Measurements from ENCODE around the gene SMDT1.

SMDT1 gene, protein sequence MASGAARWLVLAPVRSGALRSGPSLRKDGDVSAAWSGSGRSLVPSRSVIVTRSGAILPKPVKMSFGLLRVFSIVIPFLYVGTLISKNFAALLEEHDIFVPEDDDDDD

DNA sequence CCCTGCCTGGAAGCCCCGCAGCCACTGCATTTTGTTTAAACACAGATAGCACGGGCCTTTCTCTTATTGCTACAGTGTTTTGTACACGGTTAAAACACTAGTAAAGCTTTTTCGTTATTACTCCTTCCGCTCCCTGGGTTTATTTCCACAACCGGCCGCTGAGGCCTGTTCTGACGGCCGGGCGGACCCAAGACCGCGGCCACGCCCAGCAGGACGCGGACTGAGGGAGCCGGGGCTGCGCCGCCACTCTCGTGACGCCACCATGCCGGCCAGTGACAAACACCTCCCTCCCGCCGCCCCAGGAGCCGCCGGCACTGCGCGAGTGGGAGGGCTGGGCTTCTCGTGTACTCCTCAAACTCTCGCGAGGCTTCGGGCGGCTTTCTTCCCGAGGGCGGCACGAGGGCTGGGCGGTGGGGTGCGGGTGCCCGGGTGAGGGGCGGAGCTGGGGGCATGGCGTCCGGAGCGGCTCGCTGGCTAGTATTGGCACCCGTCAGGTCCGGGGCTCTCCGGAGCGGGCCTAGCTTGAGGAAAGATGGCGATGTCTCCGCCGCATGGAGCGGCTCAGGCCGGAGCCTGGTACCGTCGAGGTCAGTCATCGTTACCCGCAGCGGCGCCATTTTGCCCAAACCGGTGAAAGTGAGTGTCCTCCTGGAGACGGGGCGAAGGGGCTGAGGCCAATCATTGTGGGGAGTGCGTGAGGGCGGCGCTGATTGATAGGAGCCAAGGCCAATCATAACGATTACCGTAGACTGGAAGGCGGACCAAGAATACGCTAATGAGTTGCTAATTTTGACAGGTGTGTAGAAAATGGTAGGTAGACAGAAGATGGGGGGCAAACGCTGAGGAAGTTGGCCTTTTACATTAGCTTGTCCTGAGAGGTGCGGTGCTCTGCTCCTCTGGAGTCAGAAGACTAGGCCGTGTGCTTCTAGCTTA, at the start of gene SMDT1:
Gene SMDT1, plus strand, starts transcription at position 382 of the 933 bp plus-strand sequence. Its CDS starts 69 bp downstream, at position 451.
- peaks cover 5% of the 10 kb centered on the region; the same call in 1 of the 2 replicates for H3K4me1 ChIP-seq (ENCODE audit: insufficient read depth, low read length)
- peak within 1 kb of the TSS; percentile 94 for H3K9ac ChIP-seq (ENCODE audit: low read depth, low read length)
- no peaks in the 10 kb centered on the region for H3K9me3 ChIP-seq (ENCODE audit: control insufficient read depth, insufficient read depth, low read length)
- H3K36me3 ChIP-seq (ENCODE audit: insufficient read depth, low read length), result no peaks in the 10 kb centered on the region

DNA sequence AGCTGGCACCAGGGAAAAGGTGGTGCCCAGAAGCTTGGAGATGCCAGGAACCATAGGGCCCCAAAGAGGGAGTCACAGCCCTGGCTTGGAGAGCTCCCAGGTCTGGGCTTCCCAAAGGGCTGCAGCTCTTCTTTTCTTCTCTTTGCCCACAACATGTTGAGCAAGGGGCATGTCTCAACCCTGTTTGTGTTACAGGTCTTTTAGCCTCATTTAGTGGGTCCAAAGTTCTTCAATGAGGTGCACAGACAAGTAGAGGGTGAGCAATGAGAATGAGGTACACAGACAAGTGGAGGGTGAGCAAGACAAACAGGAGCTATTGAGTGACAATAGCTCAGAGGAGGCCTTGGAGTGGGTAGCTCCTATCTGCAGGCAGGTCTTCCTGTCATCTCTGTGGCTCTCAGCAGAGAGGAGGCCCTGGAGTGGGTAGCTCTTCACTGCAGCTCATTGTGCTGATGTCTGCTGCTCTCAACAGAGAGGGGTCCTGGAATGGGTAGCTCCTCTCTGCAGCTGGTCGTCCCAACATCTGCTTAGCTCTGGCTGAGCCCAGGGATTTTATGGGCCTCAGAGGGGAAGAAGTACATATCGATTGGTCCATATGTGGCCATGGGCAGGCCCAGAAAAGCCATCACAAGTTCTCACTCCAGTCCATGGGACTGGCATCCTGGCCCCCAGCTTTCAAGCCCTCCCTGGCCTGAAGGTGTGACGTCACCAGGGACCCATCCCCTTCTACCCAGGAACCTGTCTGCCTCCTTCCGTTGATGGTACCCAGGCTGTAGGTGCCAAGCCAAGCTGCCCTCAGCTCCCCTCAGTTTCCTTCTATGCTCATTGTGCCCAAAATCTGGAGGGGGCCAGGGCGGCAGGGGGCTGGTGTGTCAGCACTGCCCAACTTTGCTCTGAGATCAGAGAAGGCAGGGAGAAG, 46.0 kb upstream of the SMDT1 start:
- Histone ChIP-seq H3K36me3 (ENCODE audit: insufficient read depth, low read length) (no peaks in the 10 kb centered on the region), H3K9me3 (ENCODE audit: control insufficient read depth, insufficient read depth, low read length) (peaks cover 6% of the 10 kb centered on the region; the same call in 1 of the 2 replicates), H3K9ac (ENCODE audit: low read depth, low read length) (no peak overlapping the region), H3K4me1 (ENCODE audit: insufficient read depth, low read length) (no peaks in the 10 kb centered on the region)

DNA sequence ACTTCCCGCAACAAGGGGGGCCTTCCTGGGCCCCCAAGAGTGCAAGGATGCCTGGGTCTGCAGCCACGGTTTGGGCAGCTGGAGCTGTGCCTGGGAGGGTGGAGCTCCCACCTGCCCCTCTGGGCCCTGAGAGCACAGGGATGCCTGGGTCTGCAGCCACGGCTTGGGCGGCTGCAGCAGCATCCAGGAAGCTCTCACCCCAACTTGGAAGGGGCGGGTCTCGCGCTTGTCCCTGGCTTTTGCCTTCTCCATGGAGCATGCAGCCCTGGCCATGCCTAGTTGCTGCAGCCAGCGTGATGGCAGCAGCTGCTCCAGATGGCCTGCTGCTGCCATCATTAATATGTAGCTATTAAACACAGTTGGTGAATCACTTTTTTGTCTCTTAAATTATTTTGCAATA, 44.2 kb upstream of the SMDT1 start:
- no peaks in the 10 kb centered on the region for H3K36me3 ChIP-seq (ENCODE audit: insufficient read depth, low read length)
- H3K9ac ChIP-seq (ENCODE audit: low read depth, low read length), result no peak overlapping the region
- peaks cover 6% of the 10 kb centered on the region; the same call in 1 of the 2 replicates for H3K9me3 ChIP-seq (ENCODE audit: control insufficient read depth, insufficient read depth, low read length)
- H3K4me1 ChIP-seq (ENCODE audit: insufficient read depth, low read length), result no peaks in the 10 kb centered on the region

DNA sequence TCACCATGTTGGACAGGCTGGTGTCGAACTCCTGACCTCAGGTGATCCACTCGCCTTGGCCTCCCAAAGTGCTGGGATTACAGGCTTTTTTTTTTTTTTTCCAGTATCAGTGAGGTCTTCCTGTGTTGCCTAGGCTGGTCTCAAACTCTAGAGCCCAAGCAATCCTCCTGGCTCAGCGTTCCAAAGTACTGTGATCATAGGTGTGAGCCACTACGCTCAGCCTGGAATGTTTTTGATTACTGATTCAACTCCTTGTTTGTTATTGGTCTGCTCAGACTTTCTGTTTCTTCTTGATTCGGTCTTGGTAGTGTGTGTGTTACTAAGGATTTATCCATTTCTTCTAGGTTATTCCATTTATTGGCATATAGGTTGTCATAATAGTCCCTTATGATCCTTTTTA, 40.2 kb upstream of the SMDT1 start:
- Histone ChIP-seq H3K36me3 (ENCODE audit: insufficient read depth, low read length) (no peaks in the 10 kb centered on the region), H3K9me3 (ENCODE audit: control insufficient read depth, insufficient read depth, low read length) (no peaks in the 10 kb centered on the region), H3K9ac (ENCODE audit: low read depth, low read length) (no peak overlapping the region), H3K4me1 (ENCODE audit: insufficient read depth, low read length) (no peaks in the 10 kb centered on the region)

DNA sequence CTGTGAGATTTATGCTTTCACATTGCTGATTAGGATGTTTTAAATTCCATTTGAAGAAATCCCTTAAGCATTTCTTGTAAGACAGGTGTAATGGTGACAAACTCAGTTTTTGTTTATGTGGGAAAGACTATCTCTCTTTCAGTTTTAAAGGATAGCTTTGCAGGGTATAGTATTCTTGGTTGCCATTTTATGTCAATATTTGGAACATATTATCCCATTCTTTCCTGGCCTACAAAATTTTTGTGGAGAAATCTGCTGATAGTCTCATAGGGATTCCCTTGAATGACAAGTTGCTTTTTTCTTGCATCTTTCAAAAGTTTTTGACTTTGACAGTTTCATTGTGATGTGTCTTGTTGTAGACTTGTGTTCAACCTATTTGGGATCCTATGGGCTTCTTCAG, 37.7 kb upstream of the SMDT1 start:
- no peaks in the 10 kb centered on the region for H3K4me1 ChIP-seq (ENCODE audit: insufficient read depth, low read length)
- no peaks in the 10 kb centered on the region for H3K36me3 ChIP-seq (ENCODE audit: insufficient read depth, low read length)
- H3K9ac ChIP-seq (ENCODE audit: low read depth, low read length), result no peak overlapping the region
- no peaks in the 10 kb centered on the region for H3K9me3 ChIP-seq (ENCODE audit: control insufficient read depth, insufficient read depth, low read length)

DNA sequence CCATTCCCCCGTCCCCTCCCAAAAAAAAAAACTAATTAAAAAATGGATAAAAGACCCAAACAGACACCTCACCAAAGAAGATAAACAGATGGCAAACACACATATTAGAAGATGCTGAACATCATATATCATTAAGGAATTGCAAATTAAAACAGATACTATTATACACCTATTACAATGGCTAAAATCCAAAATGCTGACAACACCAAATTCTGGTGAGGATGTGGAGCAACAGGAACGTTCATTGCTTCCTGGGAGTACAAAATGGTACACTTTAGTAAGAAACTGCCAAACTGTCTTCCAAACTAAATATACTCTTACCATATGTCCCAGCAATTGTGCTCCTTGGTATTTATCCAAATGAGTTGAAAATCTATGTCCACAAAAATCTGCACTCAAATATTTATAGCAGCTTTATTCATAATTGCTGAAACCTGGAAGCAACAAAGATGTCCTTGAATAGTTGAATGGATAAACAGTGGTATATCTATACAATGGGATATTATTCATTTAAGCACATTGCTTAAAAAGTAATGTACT, 28.8 kb upstream of the SMDT1 start:
- no peaks in the 10 kb centered on the region for H3K9me3 ChIP-seq (ENCODE audit: control insufficient read depth, insufficient read depth, low read length)
- H3K9ac ChIP-seq (ENCODE audit: low read depth, low read length), result no peak overlapping the region
- H3K36me3 ChIP-seq (ENCODE audit: insufficient read depth, low read length), result no peaks in the 10 kb centered on the region
- H3K4me1 ChIP-seq (ENCODE audit: insufficient read depth, low read length), result no peaks in the 10 kb centered on the region

DNA sequence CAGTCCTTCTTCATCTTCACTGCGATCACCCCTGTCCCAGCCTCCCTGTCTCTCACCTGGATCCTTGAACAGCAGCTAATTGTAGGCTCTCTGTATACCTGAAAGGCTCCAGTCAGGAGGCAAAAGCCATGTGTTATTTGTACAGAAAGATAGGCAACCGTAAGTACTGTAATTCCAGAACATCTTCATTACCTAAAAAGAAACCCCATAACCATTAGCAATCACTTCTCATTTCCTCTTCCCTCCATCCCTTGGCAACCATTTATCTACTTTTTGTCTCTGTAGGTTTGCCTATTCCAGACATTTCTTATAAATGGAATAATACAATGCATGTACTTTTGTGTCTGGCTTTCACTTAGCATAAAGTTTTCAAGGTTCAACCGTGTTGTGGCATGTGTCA, 26.7 kb upstream of the SMDT1 start:
- Histone ChIP-seq H3K4me1 (ENCODE audit: insufficient read depth, low read length) (no peaks in the 10 kb centered on the region), H3K9ac (ENCODE audit: low read depth, low read length) (no peak overlapping the region), H3K36me3 (ENCODE audit: insufficient read depth, low read length) (no peaks in the 10 kb centered on the region), H3K9me3 (ENCODE audit: control insufficient read depth, insufficient read depth, low read length) (peaks cover 10% of the 10 kb centered on the region)

DNA sequence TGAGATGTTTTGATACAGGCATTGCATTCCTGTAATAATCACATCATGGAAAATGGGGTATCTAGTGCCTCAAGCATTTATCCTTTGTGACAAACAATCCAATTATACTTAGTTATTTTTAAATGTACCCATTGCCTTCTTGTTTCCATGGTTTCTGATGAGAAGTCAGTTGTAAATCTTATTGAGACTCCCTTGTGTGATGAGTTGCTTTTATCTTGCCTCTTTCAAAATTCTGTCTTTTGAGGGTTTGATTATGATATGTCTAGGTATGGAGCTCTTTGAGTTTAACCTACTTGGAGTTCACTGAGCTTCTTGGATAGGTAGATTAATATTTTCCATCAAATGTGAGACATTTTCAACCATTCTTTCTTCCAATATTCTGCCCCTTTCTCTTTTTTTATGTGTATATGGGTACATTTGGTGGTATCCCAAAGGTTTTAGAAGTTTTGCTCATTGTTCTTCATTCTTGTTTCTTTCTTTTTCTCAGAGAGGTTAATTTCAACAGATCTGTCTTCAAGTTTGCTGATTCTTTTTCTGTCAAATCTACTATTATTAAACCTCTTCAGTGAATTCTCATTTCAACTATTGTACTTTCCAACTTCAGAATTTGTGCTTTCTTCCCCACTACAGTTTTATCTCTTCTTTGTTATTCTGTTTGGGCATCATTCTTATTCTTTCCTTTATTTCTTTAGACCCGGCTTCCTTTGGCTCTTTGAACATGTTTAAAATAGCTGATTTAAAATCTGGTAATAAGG, 22.6 kb upstream of the SMDT1 start:
- Histone ChIP-seq H3K4me1 (ENCODE audit: insufficient read depth, low read length) (no peaks in the 10 kb centered on the region), H3K9me3 (ENCODE audit: control insufficient read depth, insufficient read depth, low read length) (peaks cover 21% of the 10 kb centered on the region), H3K36me3 (ENCODE audit: insufficient read depth, low read length) (peaks cover 1% of the 10 kb centered on the region; the same call in 1 of the 2 replicates), H3K9ac (ENCODE audit: low read depth, low read length) (no peak overlapping the region)

DNA sequence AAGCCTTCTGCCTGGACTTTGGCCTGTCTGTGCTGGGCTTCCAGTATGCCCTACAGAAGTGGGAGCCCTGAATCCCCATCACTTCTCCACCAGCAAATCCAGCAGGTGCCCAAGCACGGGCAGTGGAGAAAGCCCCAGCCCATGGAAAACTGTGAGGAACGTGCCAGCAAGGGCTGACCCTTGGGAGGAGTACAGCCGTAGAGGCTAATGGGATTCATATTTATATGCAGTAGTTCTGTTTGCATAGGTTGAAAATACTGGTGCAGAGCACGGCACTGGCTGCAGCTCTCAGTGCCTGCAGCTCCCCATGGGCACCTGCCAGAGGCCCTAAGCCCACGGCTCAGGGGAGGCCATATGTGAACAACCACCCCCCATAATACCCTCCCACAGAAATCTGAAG, 19.0 kb upstream of the SMDT1 start:
- Histone ChIP-seq H3K9me3 (ENCODE audit: control insufficient read depth, insufficient read depth, low read length) (peaks cover 21% of the 10 kb centered on the region), H3K4me1 (ENCODE audit: insufficient read depth, low read length) (peaks cover 9% of the 10 kb centered on the region), H3K9ac (ENCODE audit: low read depth, low read length) (no peak overlapping the region), H3K36me3 (ENCODE audit: insufficient read depth, low read length) (peaks cover 2% of the 10 kb centered on the region; the same call in 1 of the 2 replicates)

DNA sequence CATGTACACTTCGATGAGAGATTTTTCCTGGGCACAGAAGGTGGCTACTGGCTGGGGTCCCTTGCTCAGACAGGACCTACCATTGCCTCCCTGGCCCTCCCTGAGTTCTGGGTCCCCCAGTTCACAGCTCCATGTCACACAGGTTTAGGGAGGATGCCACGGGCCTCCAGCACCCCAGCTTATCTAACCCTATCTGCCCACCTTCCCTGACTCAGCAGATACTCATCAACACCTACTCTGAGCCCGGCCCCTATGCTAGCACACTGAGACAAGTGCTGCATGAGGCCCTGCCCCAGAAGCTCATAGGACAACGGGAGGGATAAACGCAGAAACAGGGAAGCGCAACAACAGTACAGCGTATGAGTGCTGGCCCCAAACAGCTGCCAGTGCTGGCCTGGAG, 18.5 kb upstream of the SMDT1 start:
- Histone ChIP-seq H3K9ac (ENCODE audit: low read depth, low read length) (no peak overlapping the region), H3K36me3 (ENCODE audit: insufficient read depth, low read length) (peaks cover 2% of the 10 kb centered on the region; the same call in 1 of the 2 replicates), H3K4me1 (ENCODE audit: insufficient read depth, low read length) (peaks cover 14% of the 10 kb centered on the region)

DNA sequence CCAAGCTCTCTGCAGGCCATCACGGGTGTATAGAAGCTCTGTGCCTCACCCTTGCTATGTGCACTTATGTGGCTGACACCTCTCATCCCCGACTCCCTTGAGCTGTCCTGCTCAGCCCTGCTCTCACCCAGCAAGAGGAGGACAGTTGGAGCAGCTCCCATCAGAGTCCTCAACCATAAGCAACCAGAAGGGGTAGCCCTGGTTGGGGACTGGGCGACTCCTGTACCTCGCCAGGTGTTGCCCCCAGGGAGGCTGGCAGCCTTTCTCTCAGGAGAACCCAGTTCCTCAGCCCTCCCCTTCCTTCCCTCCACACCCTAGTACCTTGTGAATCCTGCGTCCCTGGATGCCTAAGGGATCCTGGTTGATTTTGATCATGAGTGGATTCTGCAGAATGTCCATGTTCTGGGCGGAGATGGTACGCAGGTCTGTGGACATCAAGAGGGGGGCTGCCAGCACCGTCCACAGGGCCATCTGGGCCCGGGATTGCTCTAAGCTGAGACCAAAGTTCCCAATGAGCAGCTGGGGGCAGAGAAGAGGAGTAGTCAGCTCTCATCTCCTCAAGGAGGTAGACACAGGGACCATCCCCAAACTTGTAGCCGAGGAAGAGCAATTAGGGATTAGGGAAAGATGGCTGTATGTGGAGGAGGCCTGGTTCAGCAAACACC, 16.9 kb upstream of the SMDT1 start:
- peaks cover 19% of the 10 kb centered on the region for H3K4me1 ChIP-seq (ENCODE audit: insufficient read depth, low read length)
- H3K9ac ChIP-seq (ENCODE audit: low read depth, low read length), result no peak overlapping the region
- H3K9me3 ChIP-seq (ENCODE audit: control insufficient read depth, insufficient read depth, low read length), result peaks cover 12% of the 10 kb centered on the region; the same call in 1 of the 2 replicates
- peaks cover 2% of the 10 kb centered on the region; the same call in 1 of the 2 replicates for H3K36me3 ChIP-seq (ENCODE audit: insufficient read depth, low read length)

More for the DNA sequence above, 18.5 kb upstream of the SMDT1 start:
- H3K9me3 ChIP-seq (ENCODE audit: control insufficient read depth, insufficient read depth, low read length), result peaks cover 21% of the 10 kb centered on the region

DNA sequence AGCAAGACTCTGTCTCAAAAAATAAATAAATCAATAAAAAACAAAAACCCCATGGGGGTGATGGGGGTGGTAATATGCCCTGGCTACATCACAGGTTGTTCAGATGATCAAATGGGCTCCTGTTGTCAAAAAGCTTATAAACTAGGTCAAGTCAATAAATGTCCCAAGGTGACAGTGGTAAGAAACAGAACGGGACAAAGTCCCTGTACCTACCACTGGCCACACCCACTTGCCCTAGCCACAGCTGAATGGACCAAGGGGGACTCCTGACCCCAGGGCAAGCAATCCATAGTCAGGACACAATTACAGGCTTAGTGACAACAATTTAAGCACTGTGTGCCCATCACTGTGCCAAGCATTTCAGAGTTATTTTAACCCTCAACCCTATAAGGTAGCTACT, 14.9 kb upstream of the SMDT1 start:
- Histone ChIP-seq H3K36me3 (ENCODE audit: insufficient read depth, low read length) (peaks cover 2% of the 10 kb centered on the region; the same call in 1 of the 2 replicates), H3K4me1 (ENCODE audit: insufficient read depth, low read length) (peaks cover 19% of the 10 kb centered on the region), H3K9ac (ENCODE audit: low read depth, low read length) (no peak overlapping the region), H3K9me3 (ENCODE audit: control insufficient read depth, insufficient read depth, low read length) (peaks cover 3% of the 10 kb centered on the region; the same call in 1 of the 2 replicates)

All from ES-I3 (cell line).